Lower lobe of right lung (tissue), 2 donors: ENCODE results near the gene DARS1. TPM values are rescaled to one million over a fixed set of nuclear protein-coding genes. Genes with fewer than 3 reads are reported as not detected.

Experiments used
- ATAC-seq, 2 donors: fragments of 200-7000 bp; cut with Tn5 transposase; one replicate each; pipeline ENCODE4 v1.9.1; 2020 to 2022; ENCODE audit warnings: mild to moderate bottlenecking in 2 of 2, moderate library complexity in 2 of 2
- DNase-seq: peaks from one replicate; pipeline ENCODE4 v3.0.0-alpha.2; 2020
- H3K27ac ChIP-seq: fragments of 200-600 bp; one replicate; pipeline ENCODE4 v1.8.0; 2022
- H3K27me3 ChIP-seq: fragments of 200-600 bp; one replicate; pipeline ENCODE4 v1.8.0; 2022; ENCODE audit warnings: low read depth
- H3K36me3 ChIP-seq: fragments of 200-600 bp; one replicate; pipeline ENCODE4 v1.8.0; 2022; ENCODE audit warnings: mild to moderate bottlenecking
- H3K4me1 ChIP-seq: fragments of 200-600 bp; one replicate; pipeline ENCODE4 v1.8.0; 2022
- H3K4me3 ChIP-seq: fragments of 200-600 bp; one replicate; pipeline ENCODE4 v1.8.0; 2022; ENCODE audit warnings: mild to moderate bottlenecking
- H3K9me3 ChIP-seq: fragments of 200-600 bp; one replicate; pipeline ENCODE4 v1.8.0; 2022
- intact Hi-C: fragments of 100-400 bp; cut with DNase I; formaldehyde crosslinking; loops from one replicate; pipeline ENCODE4 v1.11.0; 2022
- total RNA-seq: library from RNA; stranded (reverse); fragmentation: NEBNext Ultra II Directional; extraction: Animal tissue kit (Norgen Biotek cat#: 25700); gene quantifications from one replicate; pipeline ENCODE4 v1.2.1, GENCODE V29; 2021
- TF ChIP-seq, protein P1 (sequence below): fragments of 200-600 bp; IDR thresholded peaks from one replicate; pipeline ENCODE4 v1.8.0; 2022; ENCODE audit warnings: antibody characterized with exemption, mild to moderate bottlenecking
- donor health status: DM: no; HTN: yes; CAD: no; lungs with severe emphysema.

DARS1 gene
- total RNA-seq, 1 donor from 2014 or later, result 50.0 TPM

DNA sequence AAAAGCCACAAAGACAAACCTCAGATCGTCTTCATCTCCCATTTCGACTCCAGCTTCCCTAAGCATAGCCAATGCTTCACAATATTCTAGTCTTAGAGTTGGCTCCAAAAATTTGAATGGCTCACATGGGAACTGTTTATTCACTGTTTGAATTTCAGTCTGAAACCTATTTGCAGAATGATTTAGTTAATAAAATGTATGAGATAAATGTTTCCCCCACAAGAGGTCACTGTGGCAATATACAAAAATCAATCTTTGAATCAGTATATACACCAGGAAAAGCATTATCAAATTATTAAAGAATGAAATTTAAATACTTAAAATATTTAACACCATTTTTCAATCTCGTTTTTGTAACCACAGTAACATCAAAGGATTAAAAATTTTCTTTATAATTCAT, 69.2 kb downstream of the DARS1 start:
- Histone ChIP-seq H3K27me3 (no peaks in the 10 kb centered on the region), H3K9me3 (no peaks in the 10 kb centered on the region), H3K4me3 (no peak overlapping the region), H3K27ac (no peak overlapping the region), H3K4me1 (no peaks in the 10 kb centered on the region), H3K36me3 (peaks cover 30% of the 10 kb centered on the region)
- ATAC-seq, result no peak
- intact Hi-C loops, result loop anchor here (10.0 kb wide), 1 partner anchor 469 kb away; no protein-coding TSS in a partner anchor
- TF ChIP-seq, protein P1, sequence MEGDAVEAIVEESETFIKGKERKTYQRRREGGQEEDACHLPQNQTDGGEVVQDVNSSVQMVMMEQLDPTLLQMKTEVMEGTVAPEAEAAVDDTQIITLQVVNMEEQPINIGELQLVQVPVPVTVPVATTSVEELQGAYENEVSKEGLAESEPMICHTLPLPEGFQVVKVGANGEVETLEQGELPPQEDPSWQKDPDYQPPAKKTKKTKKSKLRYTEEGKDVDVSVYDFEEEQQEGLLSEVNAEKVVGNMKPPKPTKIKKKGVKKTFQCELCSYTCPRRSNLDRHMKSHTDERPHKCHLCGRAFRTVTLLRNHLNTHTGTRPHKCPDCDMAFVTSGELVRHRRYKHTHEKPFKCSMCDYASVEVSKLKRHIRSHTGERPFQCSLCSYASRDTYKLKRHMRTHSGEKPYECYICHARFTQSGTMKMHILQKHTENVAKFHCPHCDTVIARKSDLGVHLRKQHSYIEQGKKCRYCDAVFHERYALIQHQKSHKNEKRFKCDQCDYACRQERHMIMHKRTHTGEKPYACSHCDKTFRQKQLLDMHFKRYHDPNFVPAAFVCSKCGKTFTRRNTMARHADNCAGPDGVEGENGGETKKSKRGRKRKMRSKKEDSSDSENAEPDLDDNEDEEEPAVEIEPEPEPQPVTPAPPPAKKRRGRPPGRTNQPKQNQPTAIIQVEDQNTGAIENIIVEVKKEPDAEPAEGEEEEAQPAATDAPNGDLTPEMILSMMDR, result peak; percentile 52
- no peak for DNase-seq

DNA sequence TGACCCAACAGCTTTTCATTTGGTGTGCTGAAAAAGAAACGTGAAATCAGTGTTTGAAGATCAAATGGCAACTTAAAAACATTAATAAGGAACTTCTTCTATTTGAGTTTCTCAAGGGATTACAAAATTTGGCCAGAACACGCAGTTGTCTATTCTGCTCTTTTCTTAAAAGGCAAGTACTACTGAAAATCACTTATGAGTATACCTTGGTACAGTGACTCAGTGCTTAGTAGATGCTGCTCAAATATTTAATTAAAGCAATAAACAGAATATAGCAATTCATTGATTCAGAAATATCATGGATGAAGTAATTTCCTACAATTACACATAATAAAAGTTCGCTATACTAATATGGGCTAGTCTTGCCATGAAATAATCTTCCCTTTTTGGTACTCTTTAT, 70.9 kb downstream of the DARS1 start:
- no peaks in the 10 kb centered on the region for H3K4me1 ChIP-seq
- H3K27me3 ChIP-seq, result no peaks in the 10 kb centered on the region
- TF ChIP-seq, protein P1, result no peak
- no peak for ATAC-seq
- no peak overlapping the region for H3K4me3 ChIP-seq
- H3K27ac ChIP-seq, result no peak overlapping the region
- DNase-seq, result no peak
- intact Hi-C loops, result loop anchor here (10.0 kb wide), 1 partner anchor 470 kb away; no protein-coding TSS in a partner anchor
- peaks cover 36% of the 10 kb centered on the region for H3K36me3 ChIP-seq
- no peaks in the 10 kb centered on the region for H3K9me3 ChIP-seq

DNA sequence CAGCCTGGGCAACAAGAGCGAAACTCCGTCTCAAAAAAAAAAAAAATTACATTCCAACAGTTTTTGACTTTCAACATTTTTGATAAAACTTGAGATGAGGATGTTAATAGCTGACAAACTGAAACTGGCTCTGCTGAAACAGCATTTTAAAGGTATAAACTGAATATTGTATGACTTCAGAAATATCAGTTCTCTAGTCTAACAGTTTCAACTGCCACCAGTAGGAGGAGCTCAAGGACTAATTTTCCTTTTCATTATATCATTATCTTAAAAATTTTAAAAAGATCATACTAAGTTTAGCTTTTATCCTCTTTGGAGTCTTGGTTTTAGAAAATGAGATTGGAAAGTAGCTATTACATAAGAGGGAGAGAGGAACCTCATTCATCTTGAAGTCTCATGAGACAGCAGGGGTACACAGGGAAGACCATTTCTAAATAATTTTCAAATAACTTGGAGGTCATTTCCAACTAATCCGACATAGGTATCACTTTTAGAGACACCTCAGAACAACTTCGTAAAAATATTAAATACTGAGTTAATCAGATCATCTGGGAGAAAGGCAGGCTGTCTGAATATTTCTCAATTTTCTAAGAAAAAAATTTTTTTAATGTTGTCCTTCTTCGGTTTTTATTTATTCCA, 71.6 kb downstream of the DARS1 start:
- H3K4me3 ChIP-seq, result no peak overlapping the region
- DNase-seq, result no peak
- no peaks in the 10 kb centered on the region for H3K27me3 ChIP-seq
- ATAC-seq, result peak in 1 of 2 donors; percentile 53
- H3K36me3 ChIP-seq, result peaks cover 37% of the 10 kb centered on the region
- intact Hi-C loops, result loop anchor here (10.0 kb wide), 1 partner anchor 471 kb away; no protein-coding TSS in a partner anchor
- TF ChIP-seq, protein P1, result peak; percentile 78
- no peak overlapping the region for H3K27ac ChIP-seq
- no peaks in the 10 kb centered on the region for H3K4me1 ChIP-seq
- no peaks in the 10 kb centered on the region for H3K9me3 ChIP-seq

DNA sequence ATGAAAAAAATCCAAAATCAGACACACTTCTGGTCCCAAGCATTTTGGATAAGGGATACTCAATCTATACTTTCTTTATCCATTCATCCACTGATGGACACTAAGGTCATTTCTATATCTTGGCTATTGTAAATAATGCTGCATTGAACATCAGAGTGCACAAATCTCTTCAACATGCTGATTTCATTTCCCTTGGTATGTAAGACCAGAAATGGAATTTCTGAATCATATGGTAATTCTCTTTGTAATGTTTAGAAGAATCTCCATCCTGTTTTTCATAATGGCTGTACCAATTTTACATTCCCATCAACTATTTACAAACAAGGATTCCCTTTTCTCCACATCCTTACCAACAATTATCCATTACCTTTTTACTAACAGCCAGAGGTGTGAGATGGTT, 75.5 kb downstream of the DARS1 start:
- TF ChIP-seq, protein P1, result no peak
- Histone ChIP-seq H3K27me3 (no peaks in the 10 kb centered on the region), H3K4me1 (no peaks in the 10 kb centered on the region), H3K27ac (no peak overlapping the region), H3K4me3 (no peak overlapping the region), H3K36me3 (peaks cover 73% of the 10 kb centered on the region), H3K9me3 (no peaks in the 10 kb centered on the region)
- no peak for DNase-seq
- intact Hi-C loops, result loop anchor here (10.0 kb wide), 1 partner anchor 475 kb away; no protein-coding TSS in a partner anchor
- no peak for ATAC-seq

DNA sequence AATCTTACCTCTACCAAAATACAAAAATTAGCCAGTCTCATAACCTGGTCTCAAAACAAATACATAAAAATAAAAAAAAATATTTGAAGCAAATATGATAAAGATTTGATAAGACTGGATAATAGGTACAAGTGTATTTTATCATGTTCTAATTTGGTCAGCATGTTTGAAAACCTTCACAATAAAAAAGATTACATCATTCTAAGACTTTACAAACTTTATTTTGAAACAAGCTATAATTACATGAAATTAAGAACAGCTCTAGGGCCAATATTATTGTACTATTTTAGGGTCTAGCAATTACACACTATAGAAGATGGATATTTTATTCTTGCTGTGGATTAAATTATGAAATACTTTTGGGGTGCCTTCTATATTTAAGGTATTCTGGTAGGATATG, 79.7 kb downstream of the DARS1 start:
- no peak for ATAC-seq
- TF ChIP-seq, protein P1, result no peak
- H3K27ac ChIP-seq, result no peak overlapping the region
- H3K4me3 ChIP-seq, result no peak overlapping the region
- H3K27me3 ChIP-seq, result no peaks in the 10 kb centered on the region
- peaks cover 62% of the 10 kb centered on the region for H3K36me3 ChIP-seq
- H3K4me1 ChIP-seq, result no peaks in the 10 kb centered on the region
- no peaks in the 10 kb centered on the region for H3K9me3 ChIP-seq
- DNase-seq, result no peak
- intact Hi-C loops, result no loop called here
